ENCODE measurements around the gene COL12A1.

- TF ChIP-seq ZNF274 (IDR thresholded peaks at IDR 0.05; ENCODE audit: low read depth, low read length) (no peak), SUZ12 (IDR thresholded peaks at IDR 0.05; ENCODE audit: extremely low read depth, insufficient read depth, insufficient read length) (no peak), YY1 (IDR thresholded peaks at IDR 0.05; ENCODE audit: insufficient read depth, insufficient read length) (no peak)
Measured at GRCh38 chr6:75219263-75219662, 13.4 kb upstream of the COL12A1 start.
